Natural killer cell (primary cell): ENCODE results near the gene PPM1F. TPM values are rescaled to one million over a fixed set of nuclear protein-coding genes. Genes with fewer than 3 reads are reported as not detected.
"Not testable (repeated sequence)": the region's sequence is repeated elsewhere in the genome, so short reads cannot be mapped to it uniquely, and the experiment has no call there.

Source experiments
- ATAC-seq, 3 donors: fragments of 150-1000 bp in 2 of 3; fragments of 200-7000 bp in 1 of 3; cut with Tn5 transposase; 1 replicate in 1 of 3; 2 replicates in 2 of 3; pipeline ENCODE4 v1.10.0; 2021; ENCODE audit warnings: mild to moderate bottlenecking in 2 of 3, moderate library complexity in 2 of 3
- DNase-seq, 2 donors: peaks; one replicate each; pipeline versions ENCODE4 v3.0.0 to v3.0.0-alpha.2; 2013 to 2021; ENCODE audit warnings: mixed read lengths in 1 of 2
- H3K27ac ChIP-seq: one replicate; pipeline ENCODE4 v1.5.1; 2013; ENCODE audit warnings: mild to moderate bottlenecking, low read length
- H3K27me3 ChIP-seq: one replicate; pipeline ENCODE4 v1.6.1; 2013; ENCODE audit warnings: low read length; ENCODE audit not compliant: control insufficient read depth, insufficient read depth
- H3K36me3 ChIP-seq: one replicate; pipeline ENCODE4 v1.6.1; 2013; ENCODE audit warnings: low read length; ENCODE audit not compliant: control insufficient read depth, insufficient read depth
- H3K4me1 ChIP-seq: one replicate; pipeline ENCODE4 v1.6.1; 2013; ENCODE audit warnings: low read length; ENCODE audit not compliant: control insufficient read depth, insufficient read depth
- H3K4me3 ChIP-seq: one replicate; pipeline ENCODE4 v1.5.1; 2013; ENCODE audit warnings: low read length
- H3K9me3 ChIP-seq: one replicate; pipeline ENCODE4 v1.6.1; 2013; ENCODE audit warnings: low read length; ENCODE audit not compliant: control insufficient read depth, insufficient read depth
- H3K27ac Mint-ChIP-seq, 2 donors: one replicate each; pipeline ENCODE4 v1.8.0; 2022; ENCODE audit warnings: mild to moderate bottlenecking in 2 of 2, mixed read lengths in 2 of 2, moderate library complexity in 1 of 2
- H3K27me3 Mint-ChIP-seq, 2 donors: one replicate each; pipeline ENCODE4 v1.8.0; 2022; ENCODE audit warnings: low read depth in 2 of 2, mixed read lengths in 2 of 2
- H3K36me3 Mint-ChIP-seq: one replicate; pipeline ENCODE4 v1.8.0; 2022; ENCODE audit warnings: mixed read lengths
- H3K4me1 Mint-ChIP-seq, 2 donors: one replicate each; pipeline ENCODE4 v1.8.0; 2022; ENCODE audit warnings: mixed read lengths in 2 of 2
- H3K4me3 Mint-ChIP-seq: one replicate; pipeline ENCODE4 v1.8.0; 2022; ENCODE audit warnings: mild to moderate bottlenecking, moderate library complexity, mixed read lengths
- H3K9me3 Mint-ChIP-seq, 2 donors: one replicate each; pipeline ENCODE4 v1.8.0; 2022; ENCODE audit warnings: mixed read lengths in 2 of 2
- WGBS: methylation state at CpG from one replicate; pipeline ENCODE4 v1.1.7; 2013; ENCODE audit warnings: missing lambda C conversion rate; ENCODE audit not compliant: insufficient coverage; 5-methylcytosine and 5-hydroxymethylcytosine counted together
- intact Hi-C: fragments of 100-400 bp; cut with micrococcal nuclease; formaldehyde crosslinking; loops from one replicate; pipeline ENCODE4 v1.14.2; 2022
- total RNA-seq, 4 donors: library from RNA; stranded (reverse); fragments of 120-200 nt in 1 of 4; gene quantifications; one replicate each; pipeline versions ENCODE4 v1.2.3 to v1.2.4, GENCODE V29; 2013 to 2022
- TF ChIP-seq, protein P1 (sequence below): fragments of 200-600 bp; IDR thresholded peaks from one replicate; pipeline ENCODE4 v1.8.0; 2022; ENCODE audit warnings: antibody characterized with exemption

The PPM1F gene
- total RNA-seq, 3 donors from 2014 or later (not counting 1 experiment from before 2014, with no cell fraction given): 25.1 to 30.3 (median 25.5) TPM

- H3K4me1 ChIP-seq: no peaks in the 10 kb centered on the region
- H3K9me3 ChIP-seq: no peaks in the 10 kb centered on the region
- H3K4me3 ChIP-seq: no peak overlapping the region
- intact Hi-C loops: no loop called here
- no peak overlapping the region for H3K27ac Mint-ChIP-seq
- no peaks in the 10 kb centered on the region for H3K27me3 ChIP-seq
- H3K4me3 Mint-ChIP-seq: no peak overlapping the region
- DNase-seq (peak in 1 of 2 donors; percentile 17), ATAC-seq (no peak)
- H3K27me3 Mint-ChIP-seq: peaks cover 0 to 2% of the 10 kb centered on the region in 2 donors
- H3K4me1 Mint-ChIP-seq: peaks cover 6 to 9% of the 10 kb centered on the region in 2 donors
- no peaks in the 10 kb centered on the region for H3K9me3 Mint-ChIP-seq
- TF ChIP-seq, protein P1, sequence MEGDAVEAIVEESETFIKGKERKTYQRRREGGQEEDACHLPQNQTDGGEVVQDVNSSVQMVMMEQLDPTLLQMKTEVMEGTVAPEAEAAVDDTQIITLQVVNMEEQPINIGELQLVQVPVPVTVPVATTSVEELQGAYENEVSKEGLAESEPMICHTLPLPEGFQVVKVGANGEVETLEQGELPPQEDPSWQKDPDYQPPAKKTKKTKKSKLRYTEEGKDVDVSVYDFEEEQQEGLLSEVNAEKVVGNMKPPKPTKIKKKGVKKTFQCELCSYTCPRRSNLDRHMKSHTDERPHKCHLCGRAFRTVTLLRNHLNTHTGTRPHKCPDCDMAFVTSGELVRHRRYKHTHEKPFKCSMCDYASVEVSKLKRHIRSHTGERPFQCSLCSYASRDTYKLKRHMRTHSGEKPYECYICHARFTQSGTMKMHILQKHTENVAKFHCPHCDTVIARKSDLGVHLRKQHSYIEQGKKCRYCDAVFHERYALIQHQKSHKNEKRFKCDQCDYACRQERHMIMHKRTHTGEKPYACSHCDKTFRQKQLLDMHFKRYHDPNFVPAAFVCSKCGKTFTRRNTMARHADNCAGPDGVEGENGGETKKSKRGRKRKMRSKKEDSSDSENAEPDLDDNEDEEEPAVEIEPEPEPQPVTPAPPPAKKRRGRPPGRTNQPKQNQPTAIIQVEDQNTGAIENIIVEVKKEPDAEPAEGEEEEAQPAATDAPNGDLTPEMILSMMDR: no peak
- H3K36me3 Mint-ChIP-seq: no peaks in the 10 kb centered on the region
- H3K36me3 ChIP-seq: no peaks in the 10 kb centered on the region
- no peak overlapping the region for H3K27ac ChIP-seq
- 24% methylated on average over 4 of the region's 4 CpGs for WGBS
Observed at GRCh38 chr22:21876486-21877176, 76.0 kb downstream of the PPM1F start.

- H3K4me3 ChIP-seq, ATAC-seq, H3K9me3 Mint-ChIP-seq, intact Hi-C loops, DNase-seq, H3K9me3 ChIP-seq, H3K4me1 ChIP-seq, H3K27me3 Mint-ChIP-seq, H3K27ac ChIP-seq, H3K27ac Mint-ChIP-seq, H3K36me3 ChIP-seq, H3K4me1 Mint-ChIP-seq, H3K36me3 Mint-ChIP-seq, H3K27me3 ChIP-seq, H3K4me3 Mint-ChIP-seq: not testable (repeated sequence)
- 89% methylated on average over 3 of the region's 4 CpGs for WGBS
Observed at GRCh38 chr22:21874953-21875352, 77.7 kb downstream of the PPM1F start.

DNA sequence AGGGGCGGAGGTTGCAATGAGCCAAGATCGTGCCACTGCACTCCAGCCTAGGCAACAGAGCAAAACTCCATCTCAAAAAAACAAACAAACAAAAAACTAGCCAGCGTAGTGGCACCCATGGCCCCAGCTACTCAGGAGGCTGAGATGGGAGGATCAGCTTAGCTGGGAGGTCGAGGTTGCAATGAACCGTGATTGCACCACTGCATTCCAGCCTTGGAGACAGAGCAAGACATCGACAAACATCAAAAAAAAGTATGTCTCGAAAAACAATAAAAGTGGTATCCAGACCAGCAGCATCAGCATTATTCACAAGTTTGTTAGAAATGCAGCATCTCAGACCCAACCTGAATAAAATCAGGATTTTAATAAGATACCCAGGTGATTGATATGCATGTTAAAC, 79.0 kb downstream of the PPM1F start:
- H3K4me3 ChIP-seq: no peak overlapping the region
- peaks cover 8 to 11% of the 10 kb centered on the region in 2 donors for H3K4me1 Mint-ChIP-seq
- H3K27ac ChIP-seq: no peak overlapping the region
- no peaks in the 10 kb centered on the region for H3K36me3 Mint-ChIP-seq
- peaks cover 4% of the 10 kb centered on the region for H3K4me1 ChIP-seq
- H3K27me3 Mint-ChIP-seq: peaks cover 0 to 2% of the 10 kb centered on the region in 2 donors
- WGBS: 88% methylated on average over 7 of the region's 7 CpGs
- H3K9me3 Mint-ChIP-seq: no peaks in the 10 kb centered on the region
- TF ChIP-seq, protein P1: no peak
- H3K27me3 ChIP-seq: no peaks in the 10 kb centered on the region
- ATAC-seq (no peak), DNase-seq (no peak)
- intact Hi-C loops: no loop called here
- no peaks in the 10 kb centered on the region for H3K9me3 ChIP-seq
- H3K27ac Mint-ChIP-seq: no peak overlapping the region
- H3K4me3 Mint-ChIP-seq: no peak overlapping the region
- no peaks in the 10 kb centered on the region for H3K36me3 ChIP-seq

DNA sequence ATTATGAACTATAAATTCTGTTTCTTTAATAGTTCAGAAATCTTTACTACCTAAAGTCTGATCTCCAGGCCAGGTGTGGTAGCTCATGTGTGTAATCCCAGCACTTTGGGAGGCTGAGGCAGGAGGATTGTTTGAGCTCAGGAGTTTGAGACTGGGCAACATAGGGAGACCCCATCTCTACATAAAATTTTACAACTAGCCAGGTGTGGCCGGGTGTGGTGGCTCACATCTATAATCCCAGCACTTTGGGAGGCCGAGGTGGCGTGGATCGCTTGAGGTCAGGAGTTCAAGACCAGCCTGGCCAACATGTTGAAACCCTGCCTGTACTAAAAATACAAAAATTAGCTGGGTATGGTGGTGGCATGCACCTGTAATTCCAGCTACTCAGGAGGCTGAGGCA, 79.9 kb downstream of the PPM1F start:
- H3K27me3 ChIP-seq, H3K36me3 ChIP-seq, H3K36me3 Mint-ChIP-seq, H3K4me3 Mint-ChIP-seq, H3K27ac ChIP-seq, ATAC-seq, DNase-seq, intact Hi-C loops, H3K9me3 ChIP-seq, H3K27me3 Mint-ChIP-seq, H3K9me3 Mint-ChIP-seq, H3K27ac Mint-ChIP-seq, H3K4me3 ChIP-seq: not testable (repeated sequence)
- H3K4me1 ChIP-seq: peaks cover 13% of the 10 kb centered on the region
- WGBS: 98% methylated on average over 4 of the region's 4 CpGs
- peaks cover 17 to 20% of the 10 kb centered on the region in 2 donors for H3K4me1 Mint-ChIP-seq

Other genes with a start within 250 kb of the PPM1F start
- gene YPEL1, start 217.1 kb downstream of the PPM1F start, total RNA-seq: 10 to 100 TPM; 59.9 to 86.3 (median 68.8) TPM
- gene MAPK1, start 85.2 kb downstream of the PPM1F start, total RNA-seq: 100 to 1,000 TPM; 189 to 246 (median 214) TPM
- 10 to 100 TPM; 45.8 to 66.0 (median 62.7) TPM for gene TOP3B, start 29.9 kb upstream of the PPM1F start, total RNA-seq